ENCODE results near the gene P3H2.
"Not testable (repeated sequence)": the region's sequence is repeated elsewhere in the genome, so short reads cannot be mapped to it uniquely, and the experiment has no call there.

The P3H2 gene, protein sequence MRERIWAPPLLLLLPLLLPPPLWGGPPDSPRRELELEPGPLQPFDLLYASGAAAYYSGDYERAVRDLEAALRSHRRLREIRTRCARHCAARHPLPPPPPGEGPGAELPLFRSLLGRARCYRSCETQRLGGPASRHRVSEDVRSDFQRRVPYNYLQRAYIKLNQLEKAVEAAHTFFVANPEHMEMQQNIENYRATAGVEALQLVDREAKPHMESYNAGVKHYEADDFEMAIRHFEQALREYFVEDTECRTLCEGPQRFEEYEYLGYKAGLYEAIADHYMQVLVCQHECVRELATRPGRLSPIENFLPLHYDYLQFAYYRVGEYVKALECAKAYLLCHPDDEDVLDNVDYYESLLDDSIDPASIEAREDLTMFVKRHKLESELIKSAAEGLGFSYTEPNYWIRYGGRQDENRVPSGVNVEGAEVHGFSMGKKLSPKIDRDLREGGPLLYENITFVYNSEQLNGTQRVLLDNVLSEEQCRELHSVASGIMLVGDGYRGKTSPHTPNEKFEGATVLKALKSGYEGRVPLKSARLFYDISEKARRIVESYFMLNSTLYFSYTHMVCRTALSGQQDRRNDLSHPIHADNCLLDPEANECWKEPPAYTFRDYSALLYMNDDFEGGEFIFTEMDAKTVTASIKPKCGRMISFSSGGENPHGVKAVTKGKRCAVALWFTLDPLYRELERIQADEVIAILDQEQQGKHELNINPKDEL

DNA sequence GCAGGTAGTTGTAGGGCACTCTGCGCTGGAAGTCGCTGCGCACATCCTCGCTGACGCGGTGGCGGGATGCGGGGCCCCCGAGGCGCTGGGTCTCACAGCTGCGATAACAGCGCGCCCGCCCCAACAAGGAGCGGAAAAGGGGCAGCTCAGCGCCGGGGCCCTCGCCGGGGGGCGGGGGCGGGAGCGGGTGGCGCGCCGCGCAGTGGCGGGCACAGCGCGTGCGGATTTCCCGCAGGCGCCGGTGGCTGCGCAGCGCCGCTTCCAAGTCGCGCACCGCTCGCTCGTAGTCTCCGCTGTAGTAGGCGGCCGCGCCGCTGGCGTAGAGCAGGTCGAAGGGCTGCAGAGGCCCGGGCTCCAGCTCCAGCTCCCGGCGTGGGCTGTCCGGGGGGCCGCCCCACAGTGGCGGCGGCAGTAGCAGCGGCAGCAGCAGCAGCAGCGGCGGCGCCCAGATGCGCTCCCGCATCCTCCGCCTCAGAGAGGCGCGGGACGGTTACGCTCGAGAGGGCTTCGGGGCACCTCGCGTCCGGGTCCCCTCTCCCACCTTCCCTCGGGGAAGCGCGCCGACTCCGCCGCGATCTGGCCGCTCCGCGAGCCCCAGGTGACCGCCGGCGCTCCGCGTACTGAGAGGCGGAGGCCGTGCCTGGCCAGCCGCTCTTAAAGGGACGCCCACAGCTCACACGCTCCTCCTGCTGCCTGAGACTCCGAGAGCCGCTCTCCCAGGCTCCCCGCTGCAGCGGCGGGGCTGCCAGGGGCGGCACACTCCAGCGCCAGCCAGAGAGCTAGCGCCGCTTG, at the start of gene P3H2:
Gene P3H2 (minus strand): TSS at position 629 of the 792 bp plus-strand sequence. CDS start 166 bp downstream, at position 463.
- peak; percentile 94 for DNase-seq (ENCODE audit: low spot score)

DNA sequence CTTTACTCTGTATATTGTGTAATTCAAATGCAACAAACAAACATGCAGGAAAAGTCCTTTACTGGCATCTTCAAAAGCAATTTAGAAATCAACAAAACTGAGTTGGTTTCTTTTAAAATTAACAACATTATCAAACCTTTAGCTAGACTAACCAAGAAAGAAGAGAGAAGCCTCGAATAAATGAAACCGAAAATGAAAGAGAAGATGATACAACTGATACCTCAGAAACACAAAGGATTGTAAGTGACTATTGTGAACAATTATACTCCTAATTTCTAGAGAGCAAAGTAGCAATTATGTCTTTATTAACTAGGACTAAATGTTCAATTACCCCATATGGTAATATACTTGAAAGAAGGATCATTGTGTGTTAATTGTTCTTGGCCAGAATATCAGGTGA, 49.2 kb upstream of the P3H2 start:
- DNase-seq (ENCODE audit: low spot score) = no peak

DNA sequence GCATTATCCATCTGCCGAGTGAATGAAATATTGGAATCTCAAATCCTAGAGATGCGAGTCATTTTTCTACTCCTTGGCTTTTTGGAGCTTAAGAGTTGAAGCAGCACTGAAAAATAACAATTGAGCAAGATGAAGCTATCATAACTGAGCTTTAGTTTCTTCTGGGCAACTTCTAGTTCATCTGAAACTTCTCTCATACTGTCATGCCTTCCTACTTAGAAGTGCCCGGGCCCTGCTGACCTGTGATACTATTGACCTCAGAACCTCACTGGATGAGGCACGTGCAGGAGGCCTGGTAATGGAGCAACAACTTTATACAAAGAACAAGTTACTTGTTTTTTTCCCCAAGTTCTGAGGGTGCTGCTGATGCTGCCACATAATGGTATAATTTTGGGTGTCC, 48.5 kb upstream of the P3H2 start:
- no peak for DNase-seq (ENCODE audit: low spot score)

DNA sequence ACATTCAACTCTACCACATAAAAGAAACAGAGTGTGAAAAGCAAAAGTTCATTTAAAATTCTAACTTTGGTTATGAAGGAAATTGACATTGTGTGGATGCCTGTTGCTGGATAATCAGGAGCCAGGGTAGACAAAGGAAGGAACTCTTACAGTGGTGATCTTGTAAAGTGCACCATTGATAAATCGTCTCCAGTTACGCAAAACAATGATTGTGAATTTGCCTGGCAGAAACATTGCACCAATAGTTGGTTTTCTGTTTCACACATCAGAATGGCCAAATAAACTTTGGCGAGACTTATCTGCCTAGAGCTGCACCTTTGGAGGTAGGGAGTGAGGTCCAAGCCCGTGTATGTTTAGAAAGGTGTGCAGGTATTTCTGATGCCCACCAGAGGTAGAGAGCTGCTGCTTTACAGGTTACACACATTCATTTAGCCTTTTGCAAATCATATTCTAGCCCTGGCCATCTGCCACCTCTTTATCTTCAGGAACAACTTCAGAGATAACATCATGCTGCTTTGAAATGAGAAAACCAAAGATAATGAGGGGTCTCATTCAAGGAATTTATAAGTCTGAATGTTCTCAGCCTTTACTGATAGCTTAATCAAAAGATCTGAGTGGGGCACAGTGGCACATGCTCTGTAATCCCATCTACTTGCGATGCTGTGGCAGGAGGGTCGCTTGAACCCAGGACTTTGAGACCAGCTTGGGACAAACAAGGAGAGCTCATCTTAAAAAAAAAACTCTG, 47.4 kb upstream of the P3H2 start:
- DNase-seq (ENCODE audit: low spot score) = no peak

DNA sequence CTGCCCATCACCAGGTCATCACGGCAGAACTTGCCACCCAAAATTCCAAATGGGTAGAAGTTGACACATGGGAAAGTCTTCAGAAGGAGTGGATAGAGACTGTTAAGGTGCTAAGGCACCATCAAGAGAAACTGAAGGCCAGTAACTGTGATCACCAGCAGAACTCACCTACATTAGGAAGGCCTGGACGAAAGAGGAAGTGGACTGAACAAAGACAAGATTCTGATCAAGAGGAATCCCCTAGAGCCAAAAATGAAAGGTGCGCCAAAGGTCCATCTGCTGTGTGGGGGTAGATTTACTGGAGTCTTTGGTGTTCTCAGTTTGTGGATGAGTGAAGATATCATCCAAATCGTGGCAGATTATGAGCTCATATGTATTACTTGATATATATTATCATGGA, 46.3 kb upstream of the P3H2 start:
- DNase-seq (ENCODE audit: low spot score) = no peak

DNA sequence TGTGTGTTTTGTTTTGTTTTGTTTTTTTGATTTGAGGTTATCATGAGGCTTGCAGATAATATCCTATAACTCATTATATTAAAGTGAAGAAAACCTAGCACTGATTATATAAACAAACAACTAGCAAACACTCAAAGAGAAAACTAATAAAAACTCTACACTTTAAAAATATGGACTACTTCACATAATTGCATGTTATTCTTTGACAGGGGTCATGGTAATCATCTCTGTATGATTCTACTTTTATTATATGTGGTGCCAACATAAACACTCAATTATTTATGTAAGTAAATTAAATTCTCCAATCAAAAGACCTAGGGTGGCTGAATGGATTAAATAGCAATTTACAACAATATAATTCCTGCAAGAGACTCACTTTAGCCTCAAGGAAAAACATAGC, 44.6 kb upstream of the P3H2 start:
- no peak for DNase-seq (ENCODE audit: low spot score)

DNA sequence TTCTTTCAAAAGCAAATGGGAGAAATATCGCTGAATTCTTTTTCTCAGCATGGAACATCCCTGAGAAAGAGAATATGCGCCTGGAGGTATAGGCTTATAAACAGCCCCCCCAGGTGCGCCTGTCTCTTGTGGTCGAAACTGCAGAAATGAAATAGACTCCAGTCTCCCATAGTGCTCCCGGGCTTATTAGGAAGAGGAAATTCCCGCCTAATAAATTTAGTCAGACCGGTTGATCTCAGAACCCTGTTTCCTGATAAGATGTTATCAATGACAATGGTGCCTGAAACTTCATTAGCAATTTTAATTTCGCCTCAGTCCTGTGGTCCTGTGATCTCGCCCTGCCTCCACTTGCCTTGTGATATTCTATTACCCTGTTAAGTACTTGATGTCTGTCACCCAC, 41.3 kb upstream of the P3H2 start:
- DNase-seq (ENCODE audit: low spot score) = not testable (repeated sequence)

DNA sequence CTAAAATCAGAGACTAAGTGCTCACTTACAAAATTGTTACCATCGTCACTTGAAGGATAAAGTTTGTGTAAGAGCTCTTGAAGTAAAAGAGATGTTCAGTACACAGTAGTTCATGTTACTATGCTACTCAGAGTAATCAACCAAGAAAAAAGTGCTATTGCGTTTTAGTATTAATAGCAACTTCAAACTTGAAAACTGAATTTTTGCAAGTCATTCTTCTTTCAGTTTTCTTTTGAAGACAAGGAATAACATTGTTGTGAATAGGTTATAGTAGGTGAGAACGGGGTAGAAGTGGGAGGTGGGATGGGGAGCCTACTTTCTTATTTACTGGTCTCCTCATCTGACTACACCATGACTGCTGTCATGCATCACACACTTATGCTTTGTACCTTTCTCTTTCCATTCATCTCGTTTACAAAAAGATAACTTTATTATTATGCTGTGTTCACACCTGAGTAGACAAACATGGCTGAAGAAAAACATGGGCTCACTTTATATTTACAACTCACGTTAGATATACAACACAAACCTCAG, 39.3 kb upstream of the P3H2 start:
- DNase-seq (ENCODE audit: low spot score) = no peak

DNA sequence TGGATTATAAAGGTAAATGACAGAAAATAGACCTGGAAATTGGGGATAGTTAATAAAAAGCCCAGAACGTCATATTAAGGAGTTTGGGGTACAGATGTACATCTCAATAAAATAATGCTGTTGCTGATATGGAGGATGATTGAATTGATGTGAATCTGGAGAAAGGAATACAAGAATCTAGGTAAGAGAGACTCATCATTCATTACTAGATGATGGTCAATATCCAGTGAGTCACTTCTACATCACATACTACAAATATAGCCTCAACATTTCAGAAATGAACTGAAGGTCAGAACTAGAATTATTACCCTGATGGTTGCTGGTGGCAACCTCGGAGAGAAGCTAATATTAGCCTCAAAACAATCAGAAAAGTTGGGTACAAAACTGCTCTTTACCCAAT, 37.6 kb upstream of the P3H2 start:
- DNase-seq (ENCODE audit: low spot score) = no peak

DNA sequence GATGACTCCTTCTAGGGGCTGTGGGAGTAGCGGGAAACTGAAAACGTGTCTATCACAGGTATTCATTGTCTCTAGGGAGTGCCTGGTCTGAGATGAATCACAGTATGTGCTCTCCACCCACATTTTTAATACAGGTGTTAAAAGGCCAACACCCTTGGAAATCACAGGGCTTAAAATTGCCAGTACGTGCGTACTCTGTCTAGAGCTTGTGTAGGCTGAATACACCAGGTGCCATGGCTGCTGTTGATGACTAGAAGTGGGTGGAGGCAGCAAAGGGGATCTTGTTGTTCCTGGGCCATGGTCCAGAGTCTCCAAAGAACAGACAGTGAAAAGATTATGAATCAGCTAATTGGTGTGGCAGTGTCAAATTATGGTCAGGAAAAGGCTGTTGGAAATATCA, 35.1 kb upstream of the P3H2 start:
- no peak for DNase-seq (ENCODE audit: low spot score)

DNA sequence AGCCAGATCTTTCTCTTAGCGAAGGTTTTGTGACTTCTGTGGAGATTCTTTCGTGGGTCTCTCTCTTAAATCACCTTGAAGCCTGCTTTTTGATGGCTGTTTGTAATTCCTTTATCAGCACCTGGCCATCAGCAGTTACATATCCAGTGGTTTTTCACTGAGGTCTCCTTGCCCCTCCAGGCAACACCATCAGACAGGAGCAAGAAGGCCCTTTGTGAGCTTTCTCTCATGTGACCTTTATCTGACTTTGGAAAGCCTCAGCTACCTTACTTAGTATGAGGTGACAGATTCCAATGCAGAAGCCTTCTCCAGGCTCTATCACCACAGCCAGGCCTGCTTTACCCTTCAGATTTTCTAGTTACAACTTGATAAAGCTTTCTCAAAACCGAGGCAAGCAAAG, 30.0 kb upstream of the P3H2 start:
- DNase-seq (ENCODE audit: low spot score) = no peak

DNA sequence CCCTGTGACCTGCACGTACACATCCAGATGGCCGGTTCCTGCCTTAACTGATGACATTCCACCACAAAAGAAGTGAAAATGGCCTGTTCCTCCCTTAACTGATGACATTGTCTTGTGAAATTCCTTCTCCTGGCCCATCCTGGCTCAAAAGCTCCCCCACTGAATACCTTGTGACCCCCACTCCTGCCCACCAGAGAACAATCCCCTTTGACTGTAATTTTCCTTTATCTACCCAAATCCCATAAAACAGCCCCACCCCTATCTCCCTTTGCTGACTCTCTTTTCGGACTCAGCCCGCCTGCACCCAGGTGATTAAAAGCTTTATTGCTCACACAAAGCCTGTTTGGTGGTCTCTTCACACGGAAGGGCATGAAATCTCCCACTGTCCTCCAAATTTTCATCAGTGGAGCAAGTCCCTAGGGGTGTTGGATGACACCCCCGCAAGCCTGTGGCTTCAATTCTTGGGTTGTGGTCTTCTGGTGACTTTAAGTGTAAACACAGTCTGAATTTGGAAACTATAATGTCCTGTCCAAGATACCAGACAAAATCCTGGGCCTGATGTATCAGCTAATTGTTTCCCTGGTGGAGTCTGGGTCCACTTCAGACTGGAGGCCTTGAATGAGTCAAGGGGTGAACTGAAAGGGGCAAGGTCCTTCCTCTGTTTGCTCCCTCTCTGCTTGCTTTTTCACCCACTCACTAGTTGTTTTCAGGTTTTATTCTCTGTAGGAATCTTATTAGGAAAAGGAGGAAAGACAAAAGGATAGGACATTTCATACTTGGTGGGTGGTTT, 29.3 kb upstream of the P3H2 start:
- DNase-seq (ENCODE audit: low spot score) = not testable (repeated sequence)

DNA sequence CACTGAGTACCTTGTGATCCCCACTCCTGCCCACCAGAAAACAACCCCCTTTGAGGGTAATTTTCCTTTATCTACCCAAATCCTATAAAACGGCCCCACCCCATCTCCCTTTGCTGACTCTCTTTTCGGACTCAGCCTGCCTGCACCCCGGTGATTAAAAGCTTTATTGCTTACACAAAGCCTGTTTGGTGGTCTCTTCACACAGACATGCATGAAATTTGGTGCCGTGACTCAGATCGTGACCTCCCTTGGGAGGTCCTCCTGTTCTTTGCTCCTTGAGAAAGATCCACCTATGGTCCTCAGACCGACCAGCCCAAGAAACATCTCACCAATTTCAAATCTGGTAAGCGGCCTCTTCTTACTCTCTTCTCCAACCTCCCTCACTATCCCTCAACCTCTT, 24.1 kb upstream of the P3H2 start:
- not testable (repeated sequence) for DNase-seq (ENCODE audit: low spot score)

DNA sequence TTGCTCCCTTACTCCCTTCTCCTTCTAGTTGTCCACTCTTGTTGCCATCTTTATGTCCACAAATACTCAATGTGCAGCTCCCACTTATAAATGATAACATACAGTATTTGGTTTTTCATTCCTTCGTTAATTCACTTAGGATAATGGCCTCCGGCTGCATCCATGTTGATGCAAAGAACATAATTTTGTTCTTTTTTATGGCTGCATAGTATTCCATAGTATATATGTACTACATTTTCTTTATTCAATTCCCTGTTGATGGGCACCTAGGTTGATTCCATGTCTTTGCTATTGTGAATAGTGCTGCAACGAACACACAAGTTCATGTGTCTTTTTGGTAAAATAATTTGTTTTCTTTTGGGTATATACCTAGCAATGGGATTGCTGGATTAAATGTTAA, 21.3 kb upstream of the P3H2 start:
- DNase-seq (ENCODE audit: low spot score) = no peak

DNA sequence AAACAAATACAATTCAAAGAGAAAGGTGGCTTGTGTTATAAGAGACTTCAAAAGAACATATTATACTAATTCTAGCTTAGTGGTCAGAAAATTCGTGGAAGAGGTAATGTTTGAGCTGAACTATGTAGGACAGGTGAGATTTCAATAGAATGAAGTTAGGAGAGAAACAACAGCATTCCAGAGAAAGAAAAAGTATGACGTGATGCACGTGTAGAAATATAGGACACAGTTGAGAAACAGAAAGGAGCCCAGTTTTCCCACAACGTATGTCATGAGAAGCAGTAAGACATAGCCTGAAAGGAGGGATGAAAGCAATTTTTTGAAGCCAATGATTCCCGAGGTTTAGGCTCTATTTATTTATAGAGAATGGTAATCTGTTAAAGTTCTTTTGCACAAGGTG, 18.7 kb upstream of the P3H2 start:
- DNase-seq (ENCODE audit: low spot score) = no peak

DNA sequence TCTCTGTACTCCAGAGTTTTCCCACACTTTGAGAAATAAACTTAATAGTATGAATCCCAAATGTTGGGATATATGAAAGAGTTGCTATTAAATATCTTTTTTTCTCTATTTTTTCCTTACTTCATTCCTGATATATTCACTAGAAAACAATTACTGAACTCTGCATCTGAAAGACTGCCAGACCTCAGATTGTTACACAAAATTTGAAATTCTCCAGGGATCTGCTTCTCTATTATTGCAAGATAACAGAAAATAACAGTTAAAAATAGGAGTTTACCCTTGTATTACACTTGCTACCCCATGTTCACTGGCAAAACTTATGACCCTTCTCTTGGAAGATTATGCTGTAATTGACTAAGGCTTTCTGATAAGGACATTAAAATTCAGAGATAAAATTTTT, 11.7 kb upstream of the P3H2 start:
- DNase-seq (ENCODE audit: low spot score) = no peak

DNA sequence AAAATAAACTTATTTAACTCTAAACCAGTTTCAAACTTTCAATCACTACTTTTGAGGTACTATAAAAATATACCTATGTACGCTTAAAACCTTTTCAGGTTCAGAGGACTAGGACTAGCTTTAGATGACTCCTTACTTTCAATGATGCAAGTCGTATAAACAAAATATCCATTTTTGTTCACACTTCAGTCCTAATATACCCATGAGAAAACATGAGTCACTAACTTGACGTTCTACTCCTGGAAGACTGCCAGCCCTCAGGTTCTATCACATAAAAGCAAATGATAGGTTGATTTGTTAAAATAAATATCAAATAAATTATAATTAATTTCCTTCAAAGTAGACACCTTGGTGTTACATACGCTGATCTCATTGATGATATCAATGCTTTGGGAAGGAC, 10.6 kb upstream of the P3H2 start:
- peak; percentile 41 for DNase-seq (ENCODE audit: low spot score)

DNA sequence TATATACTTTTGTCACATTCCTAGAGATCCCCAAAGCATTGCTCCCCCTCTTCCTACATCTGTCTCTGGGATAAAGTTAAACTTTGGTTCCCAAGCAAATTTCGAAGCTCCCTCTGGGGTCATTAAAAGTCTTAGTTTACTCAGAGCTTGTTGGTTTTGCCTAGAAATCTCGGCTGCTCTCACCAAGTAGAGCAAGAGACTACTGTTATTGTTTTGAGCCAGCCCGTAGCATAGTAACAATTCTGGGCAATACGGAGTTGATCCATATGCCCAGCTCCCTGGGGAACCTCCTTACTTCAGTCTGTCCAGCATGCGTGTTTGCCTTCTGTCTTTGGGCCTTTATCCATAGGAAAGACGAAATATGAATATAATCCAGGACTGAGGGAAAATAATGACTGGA, 10.0 kb upstream of the P3H2 start:
- DNase-seq (ENCODE audit: low spot score) = no peak

DNA sequence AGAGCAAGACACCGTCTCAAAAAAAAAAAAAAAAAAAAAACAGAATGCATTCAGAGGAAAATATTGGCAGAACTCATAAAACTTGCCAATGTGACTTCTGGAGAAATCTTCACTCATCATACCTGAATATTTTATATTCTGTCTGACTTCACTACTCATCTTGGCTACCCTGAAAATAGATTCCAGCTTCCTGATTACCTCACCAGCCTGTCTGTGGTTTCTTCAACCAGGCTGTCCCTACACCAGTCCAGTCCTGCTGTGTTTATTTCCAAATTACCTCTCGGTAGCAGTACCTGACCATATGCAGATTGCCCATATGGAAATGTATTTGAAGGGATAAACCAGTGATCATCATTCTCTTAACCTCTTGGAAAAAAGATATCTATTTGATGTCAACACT, 9.3 kb upstream of the P3H2 start:
- no peak for DNase-seq (ENCODE audit: low spot score)

DNA sequence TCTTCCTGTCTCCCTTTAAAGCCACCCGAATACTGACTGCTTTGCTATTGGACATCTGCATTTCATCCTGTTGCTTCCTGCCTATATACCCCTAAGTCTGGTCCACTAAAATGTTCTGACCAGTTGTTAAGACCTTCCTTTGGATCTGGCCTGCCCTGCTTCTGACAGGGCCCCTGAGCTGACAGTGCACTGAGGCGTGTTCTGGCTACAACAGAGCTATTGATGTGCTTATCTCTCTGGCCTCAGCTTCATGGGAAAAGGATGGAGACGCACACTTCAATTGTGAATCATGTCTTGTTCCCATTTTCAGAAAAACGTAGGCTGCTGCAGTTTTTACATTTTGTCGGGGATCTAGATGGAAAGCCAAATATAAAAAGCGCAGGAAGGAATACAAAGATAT, 7.1 kb upstream of the P3H2 start:
- no peak for DNase-seq (ENCODE audit: low spot score)

DNA sequence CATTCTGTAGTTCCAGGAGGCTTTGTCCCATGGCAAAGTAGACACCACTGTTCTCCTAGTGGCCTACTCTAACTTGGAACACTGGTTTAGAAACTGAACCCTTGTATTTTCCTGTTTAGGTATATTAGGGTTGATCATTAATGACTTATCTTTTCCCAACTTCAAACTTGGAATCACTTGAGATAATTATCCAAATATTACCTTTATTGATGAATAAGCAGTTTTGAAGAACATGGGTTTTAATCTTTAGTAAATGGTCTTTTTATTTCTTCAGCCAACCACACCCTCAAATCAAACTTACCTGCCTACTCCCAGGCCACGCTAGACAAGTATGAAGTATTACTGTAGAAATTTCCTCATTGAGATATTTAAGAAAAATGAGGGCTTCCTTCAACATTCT, 6.5 kb upstream of the P3H2 start:
- no peak for DNase-seq (ENCODE audit: low spot score)
